Activated CD8-positive, alpha-beta T cell treated with anti-CD3 and anti-CD28 coated beads for 36 hours (primary cell): ENCODE data around the gene HAUS6. TPM values are rescaled to one million over a fixed set of nuclear protein-coding genes. Genes with fewer than 3 reads are reported as not detected.
"Not testable (repeated sequence)": the region's sequence is repeated elsewhere in the genome, so short reads cannot be mapped to it uniquely, and the experiment has no call there.

Experiments used
- ATAC-seq: fragments of 200-7000 bp; cut with Tn5 transposase; one replicate; pipeline ENCODE4 v1.10.0; 2021; ENCODE audit warnings: mild to moderate bottlenecking, moderate library complexity
- CTCF ChIA-PET: fragments of 350-600 bp; sonication (Branson Sonifier 250); formaldehyde crosslinking; loops from one replicate; lab custom pipeline; 2021; ENCODE audit warnings: antibody characterized with exemption; lab: Charles Lee
- POLR2A ChIA-PET: fragments of 350-600 bp; sonication (Branson Sonifier 250); formaldehyde crosslinking; loops from one replicate; lab custom pipeline; 2021; ENCODE audit warnings: antibody characterized with exemption; lab: Charles Lee
- DNase-seq: peaks from one replicate; pipeline ENCODE4 v3.0.0-alpha.2; 2020
- H3K27ac Mint-ChIP-seq: one replicate; pipeline ENCODE4 v1.8.0; 2021; ENCODE audit warnings: mild to moderate bottlenecking, mixed read lengths
- H3K27me3 Mint-ChIP-seq: one replicate; pipeline ENCODE4 v1.8.0; 2021; ENCODE audit warnings: mixed read lengths
- H3K36me3 Mint-ChIP-seq: one replicate; pipeline ENCODE4 v1.8.0; 2021; ENCODE audit warnings: low read depth, mixed read lengths
- H3K4me1 Mint-ChIP-seq: one replicate; pipeline ENCODE4 v1.8.0; 2021; ENCODE audit warnings: low read depth, mixed read lengths
- H3K4me3 Mint-ChIP-seq: one replicate; pipeline ENCODE4 v1.8.0; 2021; ENCODE audit warnings: mild to moderate bottlenecking, moderate library complexity, mixed read lengths
- H3K9me3 Mint-ChIP-seq: one replicate; pipeline ENCODE4 v1.8.0; 2021; ENCODE audit warnings: mixed read lengths
- intact Hi-C: fragments of 100-400 bp; cut with micrococcal nuclease; formaldehyde crosslinking; loops from one replicate; pipeline ENCODE4 v1.10.0; 2022
- total RNA-seq, 2 experiments: library from RNA; stranded (reverse); gene quantifications; one replicate each; pipeline ENCODE4 v1.2.3, GENCODE V29; 2021
- TF ChIP-seq, protein P1 (sequence below): fragments of 200-600 bp; IDR thresholded peaks from one replicate; pipeline ENCODE4 v1.8.0; 2022; ENCODE audit warnings: antibody characterized with exemption, mild to moderate bottlenecking

HAUS6 gene
- total RNA-seq, 2 experiments from 2014 or later: 30.8 to 35.8 TPM

- TF ChIP-seq, protein P1, sequence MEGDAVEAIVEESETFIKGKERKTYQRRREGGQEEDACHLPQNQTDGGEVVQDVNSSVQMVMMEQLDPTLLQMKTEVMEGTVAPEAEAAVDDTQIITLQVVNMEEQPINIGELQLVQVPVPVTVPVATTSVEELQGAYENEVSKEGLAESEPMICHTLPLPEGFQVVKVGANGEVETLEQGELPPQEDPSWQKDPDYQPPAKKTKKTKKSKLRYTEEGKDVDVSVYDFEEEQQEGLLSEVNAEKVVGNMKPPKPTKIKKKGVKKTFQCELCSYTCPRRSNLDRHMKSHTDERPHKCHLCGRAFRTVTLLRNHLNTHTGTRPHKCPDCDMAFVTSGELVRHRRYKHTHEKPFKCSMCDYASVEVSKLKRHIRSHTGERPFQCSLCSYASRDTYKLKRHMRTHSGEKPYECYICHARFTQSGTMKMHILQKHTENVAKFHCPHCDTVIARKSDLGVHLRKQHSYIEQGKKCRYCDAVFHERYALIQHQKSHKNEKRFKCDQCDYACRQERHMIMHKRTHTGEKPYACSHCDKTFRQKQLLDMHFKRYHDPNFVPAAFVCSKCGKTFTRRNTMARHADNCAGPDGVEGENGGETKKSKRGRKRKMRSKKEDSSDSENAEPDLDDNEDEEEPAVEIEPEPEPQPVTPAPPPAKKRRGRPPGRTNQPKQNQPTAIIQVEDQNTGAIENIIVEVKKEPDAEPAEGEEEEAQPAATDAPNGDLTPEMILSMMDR: no peak
- intact Hi-C loops: loop anchor here (5.0 kb wide), 2 partner anchors 68 to 273 kb away; no protein-coding TSS in a partner anchor
- Mint-ChIP-seq H3K27me3 (no peaks in the 10 kb centered on the region), H3K27ac (no peak overlapping the region), H3K36me3 (peaks cover 13% of the 10 kb centered on the region), H3K4me3 (peak overlapping the region; percentile 35), H3K4me1 (peaks cover 20% of the 10 kb centered on the region), H3K9me3 (no peaks in the 10 kb centered on the region)
- ChIA-PET CTCF (interaction anchor here (0.7 to 1.9 kb wide), 3 partner anchors 69 to 360 kb away, joined by 3 to 8 read pairs (median 4); no protein-coding TSS in a partner anchor), POLR2A (interaction anchor here (1.0 to 1.3 kb wide), 2 partner anchors 15 to 275 kb away, joined by 3 read pairs; partner anchors contain the start of gene RPS6)
- ATAC-seq (no peak), DNase-seq (no peak)
These were observed 2.0 kb upstream of the HAUS6 start for GRCh38 chr9:19104515-19105282.

DNA sequence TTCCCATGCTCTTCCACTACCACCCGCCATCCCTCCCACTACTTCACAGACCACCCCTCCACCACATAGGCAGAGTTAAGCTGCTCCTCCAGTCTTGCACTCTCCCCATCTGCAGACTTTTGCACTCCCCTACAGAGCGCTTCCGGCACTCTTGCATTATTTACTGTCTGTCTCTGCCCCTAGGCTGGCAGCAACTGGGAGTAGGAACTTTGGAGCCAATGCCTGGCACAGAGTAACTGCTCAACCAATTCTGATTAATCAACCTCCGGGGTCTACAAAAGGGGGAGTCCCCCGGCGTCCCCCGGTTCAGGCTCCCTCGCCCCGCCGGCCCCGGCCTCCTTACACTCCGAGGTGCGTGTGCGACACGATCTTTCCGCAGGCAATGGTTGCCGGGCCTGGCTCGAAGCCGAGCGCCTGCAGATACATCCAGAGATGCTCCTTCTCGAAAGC lies 498 bp downstream of the HAUS6 start:
- Mint-ChIP-seq H3K27me3 (no peaks in the 10 kb centered on the region), H3K36me3 (peaks cover 25% of the 10 kb centered on the region), H3K27ac (peak overlapping the region; percentile 97), H3K4me3 (peak overlapping the region; percentile 98), H3K9me3 (no peaks in the 10 kb centered on the region), H3K4me1 (peaks cover 26% of the 10 kb centered on the region)
- ChIA-PET POLR2A (interaction anchor here (0.6 to 1.8 kb wide), 10 partner anchors 11 to 1903 kb away, joined by 3 to 7 read pairs (median 4); partner anchors contain the start of gene RPS6), CTCF (interaction anchor here (1.0 to 2.2 kb wide), 3 partner anchors 53 to 363 kb away, joined by 3 to 13 read pairs (median 3); partner anchors contain the start of gene RRAGA)
- peak; percentile 45 for ATAC-seq
- TF ChIP-seq, protein P1: no peak
- peak; percentile 57 for DNase-seq
- intact Hi-C loops: loop anchor here (2.0 to 5.0 kb wide), 5 partner anchors 23 to 275 kb away; partner anchors contain the start of gene RRAGA

DNA sequence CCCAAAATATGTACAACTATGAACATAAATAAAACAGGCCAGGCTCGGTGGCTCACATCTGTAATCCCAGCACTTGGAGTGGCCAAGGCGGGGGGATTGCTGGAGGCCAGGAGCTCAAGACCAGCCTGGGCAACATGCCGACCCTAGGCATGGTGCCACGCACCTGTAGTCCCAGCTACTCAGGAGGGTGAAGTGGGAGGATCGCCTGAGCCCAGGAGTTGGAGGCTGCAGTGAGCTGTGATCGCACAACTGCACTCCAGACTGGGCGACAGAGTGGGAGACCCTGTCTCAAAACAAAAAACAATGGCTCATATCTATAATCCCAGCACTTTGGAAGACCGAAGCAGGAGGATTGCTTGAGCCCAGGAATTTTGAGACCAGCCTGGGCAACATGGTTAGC lies 1.5 kb downstream of the HAUS6 start:
- TF ChIP-seq, protein P1: no peak
- H3K36me3 Mint-ChIP-seq: peaks cover 25% of the 10 kb centered on the region
- CTCF ChIA-PET: interaction anchor here (1.0 to 2.2 kb wide), 5 partner anchors 14 to 356 kb away, joined by 3 to 13 read pairs (median 4); partner anchors contain the start of gene RRAGA
- no peaks in the 10 kb centered on the region for H3K9me3 Mint-ChIP-seq
- intact Hi-C loops: loop anchor here (5.0 kb wide), 2 partner anchors 71 to 276 kb away; no protein-coding TSS in a partner anchor
- POLR2A ChIA-PET: interaction anchor here (1.0 to 1.8 kb wide), 4 partner anchors 12 to 70 kb away, joined by 3 to 6 read pairs (median 5); no protein-coding TSS in a partner anchor
- peak overlapping the region; percentile 52 for H3K27ac Mint-ChIP-seq
- ATAC-seq (no peak), DNase-seq (no peak)
- peak overlapping the region; percentile 98 for H3K4me3 Mint-ChIP-seq
- H3K4me1 Mint-ChIP-seq: peaks cover 32% of the 10 kb centered on the region
- no peaks in the 10 kb centered on the region for H3K27me3 Mint-ChIP-seq

DNA sequence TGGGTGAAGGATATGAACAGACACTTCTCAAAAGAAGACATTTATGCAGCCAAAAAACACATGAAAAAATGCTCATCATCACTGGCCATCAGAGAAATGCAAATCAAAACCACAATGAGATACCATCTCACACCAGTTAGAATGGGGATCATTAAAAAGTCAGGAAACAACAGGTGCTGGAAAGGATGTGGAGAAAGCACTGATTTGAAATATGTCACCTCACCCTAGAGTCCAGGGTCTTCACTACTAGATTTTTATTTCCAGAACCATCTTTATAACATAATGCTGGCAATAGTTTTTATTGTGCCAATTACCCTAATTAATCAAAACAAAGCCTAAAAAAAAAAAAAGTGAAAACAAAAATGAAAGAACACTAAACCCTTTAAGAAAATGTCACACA lies 5.3 kb downstream of the HAUS6 start:
- H3K9me3 Mint-ChIP-seq, H3K27me3 Mint-ChIP-seq, DNase-seq, intact Hi-C loops, ATAC-seq: not testable (repeated sequence)
- H3K36me3 Mint-ChIP-seq: peaks cover 39% of the 10 kb centered on the region
- H3K4me3 Mint-ChIP-seq: peak overlapping the region; percentile 24
- CTCF ChIA-PET: interaction anchor here (1.0 to 1.5 kb wide), 4 partner anchors 12 to 360 kb away, joined by 3 to 10 read pairs (median 5); no protein-coding TSS in a partner anchor
- H3K4me1 Mint-ChIP-seq: peaks cover 32% of the 10 kb centered on the region
- H3K27ac Mint-ChIP-seq: peak overlapping the region; percentile 52
- POLR2A ChIA-PET: interaction anchor here (1.3 kb wide), 1 partner anchor 16 kb away, joined by 4 read pairs; no protein-coding TSS in a partner anchor
